Measurements from ENCODE around the gene DLGAP4. TPM values are rescaled to one million over a fixed set of nuclear protein-coding genes. Genes with fewer than 3 reads are reported as not detected.

Gene DLGAP4
- total and polyA plus RNA-seq, 9 donors, result 18.2 to 75.9 (median 53.1) TPM

- Histone ChIP-seq H3K9me3 (no peaks in the 10 kb centered on the region), H3K36me3 (no peaks in the 10 kb centered on the region), H3K4me1 (ENCODE audit: insufficient read depth) (no peaks in the 10 kb centered on the region), H3K27ac (no peak overlapping the region), H3K27me3 (no peaks in the 10 kb centered on the region), H3K4me3 (no peak overlapping the region)
- intact Hi-C loops (cut with DNase I), result no loop called here
- no peak for TF ChIP-seq EP300 (IDR thresholded peaks at IDR 0.05)
- TF ChIP-seq POLR2A (IDR thresholded peaks at IDR 0.05), result no peak
- no peak for TF ChIP-seq CTCF (IDR thresholded peaks at IDR 0.05)
- DNase-seq, result no peak
- WGBS, 3 donors, result 53 to 62% (median 54%) methylated on average over 10 of the region's 10 CpGs
These were observed 54.3 kb downstream of the DLGAP4 start for GRCh38 chr20:36360429-36360828.

DNA sequence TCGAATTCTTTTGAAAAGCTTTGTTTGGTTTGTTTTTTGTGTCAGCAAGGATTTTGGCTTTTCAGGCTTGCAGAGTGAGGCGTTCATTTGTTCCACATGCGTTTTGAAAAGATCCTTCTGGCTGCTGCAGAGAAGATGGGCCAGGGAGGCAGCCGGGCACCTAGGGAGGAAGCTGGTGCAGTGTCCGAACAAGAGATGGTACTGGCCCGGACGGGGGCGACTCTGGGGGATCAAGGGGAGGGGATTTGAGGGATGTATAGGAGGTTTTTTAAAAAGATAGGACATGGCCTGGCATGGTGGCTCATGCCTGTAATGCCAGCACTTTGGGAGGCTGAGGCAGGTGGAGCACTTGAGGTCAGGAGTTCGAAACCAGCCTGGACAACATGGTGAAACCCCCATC lies 55.3 kb downstream of the DLGAP4 start:
- H3K9me3 ChIP-seq, result no peaks in the 10 kb centered on the region
- TF ChIP-seq POLR2A (IDR thresholded peaks at IDR 0.05) (no peak), CTCF (IDR thresholded peaks at IDR 0.05) (no peak), EP300 (IDR thresholded peaks at IDR 0.05) (no peak)
- no peaks in the 10 kb centered on the region for H3K27me3 ChIP-seq
- no peaks in the 10 kb centered on the region for H3K4me1 ChIP-seq (ENCODE audit: insufficient read depth)
- DNase-seq, result no peak
- no peak overlapping the region for H3K27ac ChIP-seq
- WGBS, 3 donors, result 59 to 66% (median 66%) methylated on average over 9 of the region's 9 CpGs
- H3K4me3 ChIP-seq, result no peak overlapping the region
- intact Hi-C loops (cut with DNase I), result no loop called here
- no peaks in the 10 kb centered on the region for H3K36me3 ChIP-seq

GRCh38 chr20:36362261-36362660 lies 56.1 kb downstream of the DLGAP4 start:
- no peaks in the 10 kb centered on the region for H3K9me3 ChIP-seq
- no peak overlapping the region for H3K27ac ChIP-seq
- no peaks in the 10 kb centered on the region for H3K4me1 ChIP-seq (ENCODE audit: insufficient read depth)
- no peak for DNase-seq
- TF ChIP-seq POLR2A (IDR thresholded peaks at IDR 0.05) (no peak), EP300 (IDR thresholded peaks at IDR 0.05) (no peak), CTCF (IDR thresholded peaks at IDR 0.05) (no peak)
- 68 to 79% (median 74%) methylated on average over 3 of the region's 3 CpGs for WGBS, 3 donors
- no peaks in the 10 kb centered on the region for H3K27me3 ChIP-seq
- no peak overlapping the region for H3K4me3 ChIP-seq
- no peaks in the 10 kb centered on the region for H3K36me3 ChIP-seq
- intact Hi-C loops (cut with DNase I), result no loop called here

GRCh38 chr20:36362978-36363713 lies 57.0 kb downstream of the DLGAP4 start:
- Histone ChIP-seq H3K4me1 (ENCODE audit: insufficient read depth) (no peaks in the 10 kb centered on the region), H3K4me3 (no peak overlapping the region), H3K36me3 (no peaks in the 10 kb centered on the region), H3K27me3 (no peaks in the 10 kb centered on the region), H3K9me3 (no peaks in the 10 kb centered on the region), H3K27ac (no peak overlapping the region)
- intact Hi-C loops (cut with DNase I), result no loop called here
- no peak for DNase-seq
- TF ChIP-seq POLR2A (IDR thresholded peaks at IDR 0.05) (no peak), CTCF (IDR thresholded peaks at IDR 0.05) (no peak), EP300 (IDR thresholded peaks at IDR 0.05) (no peak)
- WGBS, 3 donors, result 62 to 64% (median 63%) methylated on average over 9 of the region's 9 CpGs

Measured in ovary (tissue), 9 donors.